GM18517 (cell line): Measurements from ENCODE around the gene TMEM184A.

ENCODE experiments used
- ATAC-seq: cut with Tn5 transposase; IDR thresholded peaks from one replicate; pipeline ENCODE4 v1.9.1; 2021; ENCODE audit warnings: mild to moderate bottlenecking, moderate library complexity; ENCODE audit not compliant: unreplicated experiment

The TMEM184A gene

DNA sequence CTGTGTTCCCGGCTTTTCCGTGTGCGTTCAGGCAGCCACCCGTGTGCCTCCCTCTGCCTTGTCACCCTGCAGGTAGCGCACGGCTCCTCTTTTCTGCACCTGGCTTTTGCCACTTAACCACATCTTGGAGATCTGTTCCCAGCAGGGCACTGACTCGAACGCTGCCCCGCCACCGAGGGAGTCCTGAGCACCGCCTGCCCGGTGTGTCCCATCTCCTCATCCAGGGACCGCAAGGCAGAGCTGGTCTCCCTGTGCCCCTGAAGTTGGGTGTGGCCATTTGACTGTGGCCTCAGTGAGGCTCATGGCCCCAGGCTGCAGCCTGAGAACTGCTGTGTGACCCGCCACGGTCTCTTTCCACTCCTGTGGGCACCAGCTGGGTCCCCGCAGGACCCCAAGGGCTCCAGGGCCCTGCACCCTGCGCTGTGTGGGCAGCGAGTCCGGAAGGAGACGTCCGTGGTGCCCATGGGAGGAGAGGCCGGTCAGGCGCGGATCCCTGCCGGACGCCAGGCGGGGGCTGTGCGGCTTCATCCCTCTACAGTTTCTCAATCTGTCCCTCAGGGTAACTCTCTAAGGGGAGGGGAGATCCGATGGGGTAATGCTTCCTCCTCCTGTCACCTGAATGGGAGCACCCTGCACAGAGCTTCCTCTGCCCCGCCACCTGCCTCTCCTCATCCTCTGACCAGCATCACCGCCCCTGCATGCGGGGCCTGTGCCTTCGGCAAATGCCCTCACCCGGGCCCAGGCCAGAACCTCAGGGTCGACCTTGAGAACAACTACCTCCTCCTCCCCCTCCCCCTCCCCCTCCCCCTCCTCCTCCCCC, 50.1 kb downstream of the TMEM184A start:
- ATAC-seq = no peak

GRCh38 chr7:1503816-1504775, 51.9 kb downstream of the TMEM184A start, which contains the start of gene INTS1:
TSS of gene INTS1 (minus strand) at chr7:1504389. CDS start at chr7:1503960, 429 bp downstream.
- ATAC-seq = peak; percentile 84

GRCh38 chr7:1503390-1503789, 52.6 kb downstream of the TMEM184A start:
- ATAC-seq = no peak

- ATAC-seq = no peak
Observed at GRCh38 chr7:1502845-1503244, 53.2 kb downstream of the TMEM184A start.

DNA sequence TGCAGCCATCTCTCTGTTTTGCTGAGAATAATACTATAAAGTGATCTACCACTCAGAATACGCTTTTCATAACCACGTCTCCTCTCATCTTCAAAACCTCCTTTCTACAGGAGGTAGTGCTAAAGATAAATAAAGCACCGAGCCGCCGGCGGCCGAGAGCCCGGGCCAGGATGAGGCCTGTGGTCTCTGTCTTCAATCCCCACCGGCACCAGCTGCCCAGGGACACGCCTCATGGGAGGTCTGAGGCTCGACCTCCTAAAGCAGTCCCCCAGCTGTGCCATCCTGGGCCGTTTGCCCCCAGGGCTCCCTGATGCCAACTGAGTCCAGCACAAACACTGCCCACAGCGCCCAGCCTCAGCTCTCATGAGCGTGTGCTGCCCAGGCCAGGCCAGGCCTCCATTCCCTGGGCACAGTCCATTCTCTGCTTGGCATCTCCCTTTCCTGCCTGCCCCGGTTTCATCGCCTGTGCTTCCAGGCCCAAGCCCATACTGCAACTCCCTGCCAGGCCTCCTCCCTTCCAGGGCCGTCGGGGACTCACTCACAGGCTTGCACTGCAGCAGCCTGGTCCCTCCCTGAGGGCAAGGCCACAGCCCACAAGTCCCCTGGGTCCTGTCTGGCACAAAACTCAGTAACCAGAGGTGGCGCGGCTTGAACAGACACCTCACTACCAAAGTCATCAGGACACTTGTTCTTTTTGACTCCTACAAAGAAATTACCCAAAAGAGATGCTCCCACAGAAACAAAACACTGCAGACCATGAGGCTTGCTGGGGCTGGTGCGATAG, 54.3 kb downstream of the TMEM184A start:
- no peak for ATAC-seq

DNA sequence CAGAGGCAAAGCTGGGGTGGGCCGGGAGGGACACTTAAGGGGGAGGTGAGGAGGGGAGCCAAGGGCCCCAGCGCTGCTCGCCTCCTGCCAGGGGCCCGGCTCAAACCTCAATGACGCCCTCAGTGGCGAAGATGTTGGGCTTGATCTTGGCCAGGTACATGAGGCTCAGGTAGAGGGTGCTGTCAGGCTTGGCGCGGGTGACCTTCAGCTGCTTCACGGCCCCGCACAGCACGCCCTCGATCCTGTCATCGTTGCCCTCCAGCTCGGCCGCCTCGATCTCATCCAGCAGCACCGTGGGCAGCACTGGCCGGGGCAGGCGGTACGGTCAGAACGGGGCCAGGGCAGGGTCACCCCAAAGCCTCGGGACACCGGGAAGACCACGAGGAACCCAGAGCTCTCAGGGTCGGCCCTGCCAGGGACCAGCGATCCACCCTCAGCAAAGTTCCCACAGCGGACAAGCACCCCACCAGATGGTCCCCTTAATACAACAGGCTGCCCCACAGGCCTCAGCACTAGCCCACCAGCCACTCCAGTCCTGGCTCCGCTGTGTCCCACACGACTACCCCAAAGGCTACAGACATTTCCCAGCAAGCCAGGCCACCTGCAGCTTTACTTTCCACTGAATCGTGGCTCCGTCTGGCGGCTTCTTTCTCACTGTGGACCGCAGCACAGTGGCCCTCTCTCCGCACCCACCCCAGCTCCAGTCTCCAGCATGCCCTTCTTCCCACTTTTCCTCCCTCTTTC, 55.8 kb downstream of the TMEM184A start:
- no peak for ATAC-seq

GRCh38 chr7:1499367-1500029, 56.5 kb downstream of the TMEM184A start:
- no peak for ATAC-seq

- no peak for ATAC-seq
Observed at GRCh38 chr7:1498370-1499305, 57.4 kb downstream of the TMEM184A start.

GRCh38 chr7:1497293-1497927, 58.6 kb downstream of the TMEM184A start:
- no peak for ATAC-seq

DNA sequence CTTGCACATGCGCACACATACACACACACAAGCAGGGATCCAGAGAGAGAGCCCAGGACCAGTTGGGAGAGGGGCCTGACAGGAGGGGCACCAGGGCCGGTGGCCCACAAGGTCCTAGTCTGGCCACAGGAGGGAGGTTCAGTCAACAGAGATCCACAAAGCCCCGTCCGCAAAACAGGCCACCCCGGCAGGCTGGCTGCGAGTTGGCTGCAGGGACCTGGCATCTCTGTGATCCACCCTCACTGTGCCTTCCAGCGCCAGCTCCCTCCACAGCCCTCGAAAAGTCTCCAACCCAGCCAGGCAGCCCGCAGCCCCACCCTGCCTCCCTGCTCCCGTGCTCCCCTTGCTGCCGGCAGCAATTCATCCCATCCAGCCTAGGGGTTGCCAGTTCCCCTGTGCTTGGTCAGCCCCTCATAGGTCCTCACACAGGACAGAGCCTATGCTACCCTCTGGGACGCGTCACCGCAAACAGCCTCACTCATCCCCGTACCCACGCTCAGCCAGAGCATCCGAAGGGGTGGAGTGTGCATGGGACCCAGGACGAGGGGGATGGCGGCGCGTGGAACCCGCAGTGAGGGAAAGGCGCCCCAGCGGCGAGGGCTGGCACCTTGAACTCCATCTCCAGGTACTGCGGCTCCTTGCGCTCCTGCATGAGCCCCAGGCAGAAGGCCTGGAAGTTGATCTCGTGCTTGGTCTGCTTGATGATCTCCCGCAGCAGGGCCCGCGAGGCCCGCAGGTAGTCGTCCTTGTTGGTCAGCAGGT, 59.3 kb downstream of the TMEM184A start:
- no peak for ATAC-seq

DNA sequence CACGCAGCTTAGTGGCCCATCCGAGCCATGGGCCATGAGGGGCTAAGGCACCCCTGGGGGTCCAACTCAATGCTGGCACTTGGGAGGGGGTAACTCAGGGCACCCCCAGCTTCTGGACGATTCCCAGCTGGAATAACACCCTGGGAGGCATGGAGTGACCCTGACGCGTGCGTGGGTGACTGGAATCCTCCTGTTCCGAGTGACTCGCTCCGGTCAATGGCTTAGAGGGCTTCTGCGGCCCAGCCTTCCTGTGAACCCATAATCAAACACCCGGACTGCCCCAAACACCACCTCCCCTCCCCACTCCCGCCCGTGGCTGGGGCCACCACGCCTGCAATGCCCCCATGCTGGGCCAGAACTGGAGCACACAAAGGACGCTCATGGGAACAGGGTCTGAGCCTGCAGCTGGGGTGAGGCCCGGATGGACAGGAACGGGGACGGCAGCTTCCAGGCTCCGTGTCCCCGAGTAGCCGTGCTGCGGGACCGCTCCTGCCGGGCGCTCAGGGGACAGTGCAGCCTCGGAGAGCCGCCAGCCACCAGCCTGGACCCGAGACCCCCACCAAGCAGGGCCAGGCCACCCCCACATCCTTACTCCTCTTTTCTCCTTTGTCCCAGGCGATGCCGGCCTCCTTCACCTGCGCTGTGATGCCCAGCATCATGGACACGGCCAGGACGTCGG, 60.3 kb downstream of the TMEM184A start:
- ATAC-seq = no peak

DNA sequence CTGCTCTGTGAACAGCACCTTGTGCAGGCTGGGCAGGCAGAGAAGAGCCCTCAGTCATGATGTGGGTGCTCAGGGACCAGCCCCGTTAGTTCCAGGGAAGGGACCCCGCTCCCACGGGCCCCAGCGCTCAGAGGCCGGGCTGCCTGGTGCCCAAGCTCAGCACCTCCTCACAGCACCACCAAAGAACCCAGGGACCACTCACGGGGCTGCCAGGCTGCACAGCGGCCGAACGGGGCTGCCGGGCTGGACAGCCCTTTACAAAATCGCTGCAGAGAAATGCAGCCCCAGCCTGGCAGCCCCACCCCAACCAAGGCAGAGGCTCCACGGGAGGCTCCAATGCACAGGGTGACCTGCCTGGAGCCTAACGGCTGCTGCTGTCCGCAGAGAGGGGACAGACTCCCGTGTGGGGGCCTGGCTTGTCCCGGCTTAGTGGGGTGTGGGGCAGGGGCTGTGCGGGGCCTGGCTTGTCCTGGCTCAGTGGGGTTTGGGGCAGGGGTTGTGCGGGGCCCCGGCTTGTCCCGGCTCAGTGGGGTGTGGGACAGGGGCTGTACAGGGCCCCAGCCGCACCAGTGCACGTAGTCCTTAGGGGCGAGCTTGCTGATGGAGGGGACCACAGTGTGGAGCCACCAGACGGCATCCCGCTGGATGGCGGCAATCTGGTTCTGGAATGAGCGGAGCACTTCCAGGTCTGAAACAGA, 61.0 kb downstream of the TMEM184A start:
- no peak for ATAC-seq

- ATAC-seq = no peak
Observed at GRCh38 chr7:1494447-1494846, 61.6 kb downstream of the TMEM184A start.

DNA sequence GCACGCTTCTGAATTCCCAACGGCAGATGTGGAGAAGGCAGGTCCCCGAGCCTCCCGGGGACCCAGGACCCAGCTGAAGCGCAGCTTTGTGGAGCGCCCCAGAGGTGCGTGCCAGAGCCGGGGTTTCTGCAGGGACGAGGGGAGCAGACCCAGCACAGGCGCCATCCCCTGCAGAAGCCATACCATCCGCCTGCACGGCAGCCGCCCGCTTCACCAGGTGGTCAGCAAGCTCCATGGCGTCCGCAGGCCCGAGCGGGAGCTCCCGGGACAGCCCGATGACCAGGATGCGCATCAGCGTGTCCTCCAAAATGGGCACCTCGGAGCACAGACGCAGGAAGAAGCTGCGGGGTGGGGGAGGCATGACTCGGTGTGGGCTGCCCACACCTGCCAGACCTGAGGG, 62.4 kb downstream of the TMEM184A start:
- ATAC-seq = no peak

- ATAC-seq = no peak
Observed at GRCh38 chr7:1493129-1493528, 62.9 kb downstream of the TMEM184A start.

- ATAC-seq = no peak
Observed at GRCh38 chr7:1492640-1493039, 63.4 kb downstream of the TMEM184A start.
